ENCODE data around the gene C6. TPM values are rescaled to one million over a fixed set of nuclear protein-coding genes. Genes with fewer than 3 reads are reported as not detected.

The C6 gene
- total and polyA plus RNA-seq, 10 donors, result 0.02 to 0.65 (median 0.17) TPM; not detected in 5

- Histone ChIP-seq H3K4me1 (no peaks in the 10 kb centered on the region), H3K27ac (no peak overlapping the region), H3K27me3 (replicated peaks in 1 of 7) (no peaks in the 10 kb centered on the region), H3K36me3 (no peaks in the 10 kb centered on the region), H3K4me3 (no peak overlapping the region), H3K9me3 (peaks cover 0 to 10% (median 0%) of the 10 kb centered on the region in 8 donors)
- DNase-seq, result no peak
- intact Hi-C loops (cut with DNase I; ENCODE audit: low total_unique reads), result no loop called here
- WGBS, 5 donors, result 73 to 85% (median 78%) methylated on average over 2 of the region's 2 CpGs
- TF ChIP-seq POLR2A (IDR thresholded peaks at IDR 0.05) (no peak), POLR2AphosphoS5 (IDR thresholded peaks at IDR 0.05) (no peak), CTCF (IDR thresholded peaks at IDR 0.05 in 8 of 11, conservative IDR thresholded peaks at IDR 0.05 in 3 of 11) (no peak)
Measured at GRCh38 chr5:41250351-41250987, 37.1 kb upstream of the C6 start.

- TF ChIP-seq POLR2AphosphoS5 (IDR thresholded peaks at IDR 0.05) (no peak), CTCF (IDR thresholded peaks at IDR 0.05 in 8 of 11, conservative IDR thresholded peaks at IDR 0.05 in 3 of 11) (no peak), POLR2A (IDR thresholded peaks at IDR 0.05) (no peak)
- H3K4me1 ChIP-seq, result no peaks in the 10 kb centered on the region
- no peaks in the 10 kb centered on the region for H3K36me3 ChIP-seq
- 55 to 82% (median 66%) methylated on average over 1 of the region's 1 CpG for WGBS, 5 donors
- intact Hi-C loops (cut with DNase I; ENCODE audit: low total_unique reads), result no loop called here
- peaks cover 0 to 10% (median 0%) of the 10 kb centered on the region in 8 donors for H3K9me3 ChIP-seq
- no peaks in the 10 kb centered on the region for H3K27me3 ChIP-seq (replicated peaks in 1 of 7)
- no peak for DNase-seq
- H3K4me3 ChIP-seq, result no peak overlapping the region
- no peak overlapping the region for H3K27ac ChIP-seq
Measured at GRCh38 chr5:41247135-41247534, 33.8 kb upstream of the C6 start.

GRCh38 chr5:41246376-41246775 is 33.0 kb upstream of the C6 start:
- TF ChIP-seq POLR2A (IDR thresholded peaks at IDR 0.05) (no peak), POLR2AphosphoS5 (IDR thresholded peaks at IDR 0.05) (no peak), CTCF (IDR thresholded peaks at IDR 0.05 in 8 of 11, conservative IDR thresholded peaks at IDR 0.05 in 3 of 11) (no peak)
- Histone ChIP-seq H3K27me3 (replicated peaks in 1 of 7) (no peaks in the 10 kb centered on the region), H3K9me3 (peaks cover 0 to 10% (median 0%) of the 10 kb centered on the region in 8 donors), H3K4me1 (no peaks in the 10 kb centered on the region), H3K36me3 (no peaks in the 10 kb centered on the region), H3K27ac (no peak overlapping the region), H3K4me3 (no peak overlapping the region)
- DNase-seq, result no peak
- 71 to 84% (median 76%) methylated on average over 1 of the region's 1 CpG for WGBS, 5 donors
- intact Hi-C loops (cut with DNase I; ENCODE audit: low total_unique reads), result no loop called here

- Histone ChIP-seq H3K27me3 (replicated peaks in 1 of 7) (no peaks in the 10 kb centered on the region), H3K27ac (no peak overlapping the region), H3K9me3 (peaks cover 0 to 24% (median 12%) of the 10 kb centered on the region in 8 donors), H3K4me3 (no peak overlapping the region), H3K4me1 (no peaks in the 10 kb centered on the region), H3K36me3 (no peaks in the 10 kb centered on the region)
- no peak for DNase-seq
- 88 to 93% (median 90%) methylated on average over 1 of the region's 1 CpG for whole genome bisulfite sequencing, 5 donors
- TF ChIP-seq CTCF (IDR thresholded peaks at IDR 0.05 in 8 of 11, conservative IDR thresholded peaks at IDR 0.05 in 3 of 11) (no peak), POLR2A (IDR thresholded peaks at IDR 0.05) (no peak), POLR2AphosphoS5 (IDR thresholded peaks at IDR 0.05) (no peak)
- intact Hi-C loops (cut with DNase I; ENCODE audit: low total_unique reads), result no loop called here
Measured at GRCh38 chr5:41243558-41243957, 30.2 kb upstream of the C6 start.
